Endothelial cell of umbilical vein (primary cell): ENCODE measurements around the gene MARK4. TPM values are rescaled to one million over a fixed set of nuclear protein-coding genes. Genes with fewer than 3 reads are reported as not detected.
"Not testable (repeated sequence)": the region's sequence is repeated elsewhere in the genome, so short reads cannot be mapped to it uniquely, and the experiment has no call there.

Experiments used
- BruUV-seq: library from RNA; stranded (reverse); fragments of 400-500 nt; replicated peaks from 2 replicates; lab custom pipeline; 2021; lab: Mats Ljungman, UMichigan
- CTCF ChIA-PET: fragments of 300-600, 350-600 bp; sonication (Branson Sonifier 250); formaldehyde crosslinking; loops from one replicate; lab custom pipeline; 2021; ENCODE audit warnings: antibody characterized with exemption, inconsistent platforms; lab: Charles Lee
- POLR2A ChIA-PET: fragments of 300-600, 350-600 bp; sonication (Branson Sonifier 250); formaldehyde crosslinking; loops from one replicate; lab custom pipeline; 2021; ENCODE audit warnings: antibody characterized with exemption, inconsistent platforms; lab: Charles Lee
- DNase-seq: peaks from one replicate; pipeline ENCODE4 v3.0.0-alpha.2; 2011; ENCODE audit warnings: low read depth, low spot score
- FAIRE-seq: peaks from 2 replicates; lab custom pipeline; 2011; peaks lifted over from hg19 to GRCh38; lab: Jason Lieb, UNC
- H2AFZ ChIP-seq: 2 replicates; pipeline ENCODE4 v1.6.0; 2012; ENCODE audit warnings: low read depth, low read length, control low read depth, inconsistent platforms
- H3K27ac ChIP-seq: 2 replicates; pipeline ENCODE4 v1.5.1; 2011; ENCODE audit warnings: low read depth, mild to moderate bottlenecking, control low read depth, low read length, moderate library complexity; ENCODE audit not compliant: insufficient read depth
- H3K27me3 ChIP-seq, 2 experiments: 2 replicates each; pipeline versions ENCODE4 v1.6.0 to v1.6.1; 2011; ENCODE audit warnings: low read length in 2 of 2, mixed read lengths in 1 of 2; ENCODE audit not compliant: control insufficient read depth in 2 of 2, insufficient read depth in 2 of 2
- H3K36me3 ChIP-seq, 2 experiments: 2 replicates in 1 of 2; 3 replicates in 1 of 2; pipeline ENCODE4 v1.5.1; 2011; ENCODE audit warnings: low read length in 2 of 2, mild to moderate bottlenecking in 1 of 2, moderate library complexity in 1 of 2; ENCODE audit not compliant: control insufficient read depth in 2 of 2, insufficient read depth in 2 of 2; ENCODE audit errors: extremely low read depth in 1 of 2
- H3K4me1 ChIP-seq: 3 replicates; pipeline ENCODE4 v1.5.1; 2011; ENCODE audit warnings: mild to moderate bottlenecking, low read length; ENCODE audit not compliant: control insufficient read depth, insufficient read depth; ENCODE audit errors: extremely low read depth
- H3K4me2 ChIP-seq: 2 replicates; pipeline ENCODE4 v1.6.1; 2011; ENCODE audit warnings: low read length, control low read depth, mixed read lengths; ENCODE audit not compliant: insufficient read depth
- H3K4me3 ChIP-seq, 3 experiments: fragments of 200-600 bp in 1 of 3; sonication (generic), shearing (Covaris generic) in 1 of 3; replicated peaks in 1 of 3; 2 replicates each; pipeline ENCODE4 v1.5.1; 2011 to 2016; ENCODE audit warnings: control low read depth in 3 of 3, low read length in 3 of 3, mild to moderate bottlenecking in 2 of 3, inconsistent platforms in 1 of 3, low read depth in 1 of 3, moderate library complexity in 1 of 3; ENCODE audit not compliant: insufficient read depth in 1 of 3
- H3K79me2 ChIP-seq: 2 replicates; pipeline ENCODE4 v1.6.0; 2012; ENCODE audit warnings: low read length, inconsistent platforms; ENCODE audit not compliant: control insufficient read depth, insufficient read depth
- H3K9ac ChIP-seq: replicated peaks from 2 replicates; pipeline ENCODE3; 2011; ENCODE audit warnings: low read length, control low read depth; ENCODE audit not compliant: insufficient read depth; ENCODE audit errors: extremely low read depth
- H3K9me1 ChIP-seq: replicated peaks from 3 replicates; pipeline ENCODE4 v1.6.0; 2011; ENCODE audit warnings: mild to moderate bottlenecking, low read length; ENCODE audit not compliant: control insufficient read depth, insufficient read depth; ENCODE audit errors: extremely low read depth
- H3K9me3 ChIP-seq: replicated peaks from 2 replicates; pipeline ENCODE4 v1.5.1; 2012; ENCODE audit warnings: low read length, inconsistent platforms; ENCODE audit not compliant: control insufficient read depth, insufficient read depth
- H4K20me1 ChIP-seq: replicated peaks from 2 replicates; pipeline ENCODE3; 2011; ENCODE audit warnings: mild to moderate bottlenecking, low read length; ENCODE audit not compliant: control insufficient read depth, insufficient read depth; ENCODE audit errors: extremely low read depth
- EZH2 ChIP-seq: IDR thresholded peaks from 2 replicates; pipeline ENCODE4 v1.6.1; 2012; ENCODE audit warnings: borderline replicate concordance, low read depth, mild to moderate bottlenecking, moderate library complexity, low read length, inconsistent platforms; ENCODE audit not compliant: severe bottlenecking
- dilution Hi-C: fragments of 300-500 bp; cut with MboI; formaldehyde crosslinking; loops from one replicate; pipeline ENCODE4 v1.15.0; 2019; ENCODE audit warnings: low sequenced_read_pairs; ENCODE audit not compliant: extremely low pct_ligation_motif_present
- intact Hi-C: fragments of 100-400 bp; cut with micrococcal nuclease; formaldehyde crosslinking; loops from one replicate; pipeline ENCODE4 v1.10.0; 2022
- polyA plus RNA-seq, 4 experiments: library from polyadenylated mRNA; depleted of rRNA in 3 of 4; stranded (reverse) in 3 of 4; unstranded in 1 of 4; fragments of >200 nt; gene quantifications; 2 replicates each; pipeline versions ENCODE4 v1.2.1 to v1.2.3, GENCODE V29; 2011 to 2012; ENCODE audit warnings: missing spikeins in 1 of 4
- total RNA-seq: library from RNA; stranded (reverse); gene quantifications from 2 replicates; pipeline ENCODE4 v1.2.3, GENCODE V29; 2021

MARK4 gene
- total and polyA plus RNA-seq, 2 donors (not counting 3 experiments of a cell fraction or from before 2014, with no cell fraction given): 13.9 to 51.6 TPM

DNA sequence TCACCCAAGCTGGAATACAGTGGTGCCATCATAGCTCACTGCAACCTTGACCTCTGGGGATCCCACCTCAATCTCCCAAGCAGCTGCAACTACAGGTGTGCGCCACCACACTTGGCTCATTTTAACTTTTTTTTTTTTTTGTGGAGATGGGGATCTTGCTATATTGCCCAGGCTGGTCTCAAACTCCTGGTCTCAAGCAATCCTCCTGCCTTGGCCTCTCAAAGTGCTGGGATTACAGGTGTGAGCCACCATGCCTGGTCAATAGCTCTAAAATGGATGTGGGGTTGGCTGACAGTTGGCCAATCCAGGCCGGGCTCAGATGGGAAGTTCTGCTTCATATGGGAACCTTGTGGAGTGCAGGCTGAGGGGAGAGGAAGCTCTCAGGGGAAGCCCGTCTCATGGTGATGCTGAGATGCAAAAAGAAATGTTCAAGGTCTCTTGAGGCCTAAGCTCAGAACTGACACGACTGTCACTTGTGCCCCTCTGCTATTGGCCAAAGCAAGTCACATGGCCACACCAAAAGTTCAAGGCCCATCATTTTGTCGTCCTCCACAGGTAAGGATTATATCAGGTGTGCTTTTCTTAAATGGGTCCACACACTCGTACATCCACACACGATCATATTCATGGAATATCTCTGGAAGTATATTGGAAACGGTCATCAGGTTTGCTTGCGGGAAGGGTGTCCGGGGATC, 82.7 kb downstream of the MARK4 start:
- Histone ChIP-seq H3K27me3 (no peaks in the 10 kb centered on the region), H3K4me1 (peaks cover 3% of the 10 kb centered on the region)
- intact Hi-C loops: no loop called here

DNA sequence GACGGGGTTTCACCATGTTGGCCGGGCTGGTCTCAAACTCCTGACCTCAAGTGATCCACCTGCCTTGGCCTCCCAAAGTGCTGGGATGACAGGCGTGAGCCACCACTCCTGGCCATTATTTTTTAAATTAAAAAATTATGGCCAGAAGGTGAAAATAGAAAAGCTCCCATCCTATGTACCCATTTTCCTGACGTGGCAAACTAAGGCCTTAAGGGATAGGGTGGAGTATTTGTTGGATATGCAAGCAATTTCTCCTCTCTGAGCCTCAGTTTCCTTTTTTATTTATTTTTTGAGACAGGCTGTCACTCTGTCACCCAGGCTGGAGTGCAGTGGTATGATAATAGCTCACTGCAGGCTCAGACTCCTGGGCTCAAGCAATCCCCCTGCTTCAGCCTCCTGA, 83.8 kb downstream of the MARK4 start:
- BruUV-seq, H3K36me3 ChIP-seq, H3K27me3 ChIP-seq, FAIRE-seq, H3K9me3 ChIP-seq, POLR2A ChIA-PET, H3K79me2 ChIP-seq, DNase-seq, H2AFZ ChIP-seq, H4K20me1 ChIP-seq, dilution Hi-C loops, H3K9me1 ChIP-seq, H3K4me1 ChIP-seq, H3K4me3 ChIP-seq, H3K9ac ChIP-seq, H3K27ac ChIP-seq, H3K4me2 ChIP-seq: not testable (repeated sequence)
- intact Hi-C loops: loop anchor here (5.0 kb wide), 1 partner anchor 148 kb away; no protein-coding TSS in a partner anchor
- CTCF ChIA-PET: interaction anchor here (1.5 to 5.1 kb wide), 4 partner anchors 120 to 144 kb away, joined by 3 to 76 read pairs (median 6); no protein-coding TSS in a partner anchor

More for the DNA sequence above, 82.7 kb downstream of the MARK4 start:
- Histone ChIP-seq H3K4me2 (no peak overlapping the region), H2AFZ (no peak overlapping the region), H3K27ac (no peak overlapping the region), H3K36me3 (no peaks in the 10 kb centered on the region), H3K9me3 (no peaks in the 10 kb centered on the region), H3K9me1 (no peaks in the 10 kb centered on the region), H3K4me3 (no peak overlapping the region), H3K9ac (no peak overlapping the region), H3K79me2 (no peaks in the 10 kb centered on the region), H4K20me1 (no peaks in the 10 kb centered on the region)
- BruUV-seq: no TSS peak
- no peak for TF ChIP-seq EZH2
- DNase-seq: no peak
- ChIA-PET CTCF (interaction anchor here (0.7 to 1.6 kb wide), 4 partner anchors 25 to 134 kb away, joined by 3 to 9 read pairs (median 3); no protein-coding TSS in a partner anchor), POLR2A (no interaction called here)
- dilution Hi-C loops: no loop called here
- FAIRE-seq: no peak
